ENCODE data around the gene PCDH17.

PCDH17 gene

DNA sequence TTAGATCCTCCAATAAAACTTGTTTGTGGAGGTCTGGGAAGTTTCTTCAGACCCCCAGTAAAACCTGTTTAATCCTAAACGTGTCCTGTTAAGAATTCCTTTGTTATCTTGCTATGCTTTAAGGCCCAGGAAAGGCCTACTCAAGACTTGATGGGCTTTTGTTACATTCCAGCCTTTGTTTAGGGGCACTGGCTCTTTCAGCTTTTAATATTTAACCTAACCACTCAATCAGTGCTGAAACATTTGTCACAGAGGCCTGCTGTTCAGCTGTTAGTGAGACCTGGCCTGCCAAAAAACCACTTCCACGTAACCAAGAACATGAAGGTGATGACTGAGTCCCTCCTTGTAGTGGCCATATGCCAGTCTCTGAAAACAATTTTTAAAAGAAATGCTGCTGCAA, 41.7 kb downstream of the PCDH17 start:
- H3K27me3 ChIP-seq (ENCODE audit: control insufficient read depth in 1 of 2, insufficient read depth in 1 of 2, low read length in 2 of 2), result no peaks in the 10 kb centered on the region
- no peak overlapping the region for H3K9ac ChIP-seq (ENCODE audit: low read length)
- no peaks in the 10 kb centered on the region for H3K9me3 ChIP-seq (ENCODE audit: control insufficient read depth, low read length)
- H3K4me2 ChIP-seq (ENCODE audit: low read length, poor library complexity, severe bottlenecking), result no peak overlapping the region
- no peak overlapping the region for H4K91ac ChIP-seq (ENCODE audit: low read length)
- no peak overlapping the region for H2BK15ac ChIP-seq (ENCODE audit: low read depth, poor library complexity, severe bottlenecking)
- H3K4me1 ChIP-seq (ENCODE audit: control insufficient read depth, insufficient read depth, low read depth, low read length), result no peaks in the 10 kb centered on the region
- 58% methylated on average over 2 of the region's 2 CpGs for WGBS
- no peak overlapping the region for H2AFZ ChIP-seq (ENCODE audit: low read depth, low read length)
- no peak overlapping the region for H3K23ac ChIP-seq (ENCODE audit: low read length in 2 of 2)
- no peaks in the 10 kb centered on the region for H3K36me3 ChIP-seq (ENCODE audit: control insufficient read depth in 1 of 2, insufficient read depth in 2 of 2, low read depth in 1 of 2, low read length in 2 of 2)
- H2BK12ac ChIP-seq (ENCODE audit: low read length in 2 of 2), result no peak overlapping the region
- no peak overlapping the region for H3K27ac ChIP-seq (ENCODE audit: low read length, poor library complexity, severe bottlenecking)
- DNase-seq, result no peak
- H3K4ac ChIP-seq (ENCODE audit: low read depth in 1 of 2, low read length in 2 of 2), result no peak overlapping the region
- no peak overlapping the region for H2AK5ac ChIP-seq (ENCODE audit: low read length, severe bottlenecking)
- H2BK120ac ChIP-seq (ENCODE audit: low read depth, low read length), result no peak overlapping the region
- no peak overlapping the region for H3K18ac ChIP-seq (ENCODE audit: low read depth in 1 of 2, low read length in 2 of 2)
- no peak overlapping the region for H3K14ac ChIP-seq (ENCODE audit: low read length in 2 of 2)
- no peak overlapping the region for H2BK5ac ChIP-seq (ENCODE audit: low read depth, low read length, poor library complexity, severe bottlenecking)
- no peak overlapping the region for H3K4me3 ChIP-seq (ENCODE audit: insufficient read depth in 1 of 2, low read depth in 1 of 2, low read length in 2 of 2)
- H4K8ac ChIP-seq (ENCODE audit: low read length), result no peak overlapping the region
- no peaks in the 10 kb centered on the region for H3K79me1 ChIP-seq (replicated peaks; ENCODE audit: low read length, poor library complexity, severe bottlenecking)

DNA sequence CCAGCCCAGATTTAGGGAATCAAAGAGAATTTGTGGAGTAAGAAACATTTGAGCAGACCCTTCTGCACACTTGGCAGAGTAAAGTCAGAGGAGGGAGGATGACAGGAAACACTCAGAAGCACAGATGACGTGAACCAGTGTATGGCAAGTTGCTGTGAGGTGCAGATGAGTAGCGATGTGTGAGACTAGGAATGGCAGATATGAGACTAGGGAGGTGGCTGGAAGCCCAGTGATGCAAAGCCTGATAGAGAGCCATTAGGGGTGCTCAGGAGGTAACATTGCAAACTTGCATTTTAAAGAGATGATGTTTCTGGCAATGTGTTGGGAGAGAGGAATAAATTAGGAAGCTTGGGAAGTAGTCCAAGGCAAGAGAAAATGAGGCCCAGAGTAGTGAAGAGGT, 44.0 kb downstream of the PCDH17 start:
- no peaks in the 10 kb centered on the region for H3K4me1 ChIP-seq (ENCODE audit: control insufficient read depth, insufficient read depth, low read depth, low read length)
- no peak overlapping the region for H3K4me2 ChIP-seq (ENCODE audit: low read length, poor library complexity, severe bottlenecking)
- H3K27me3 ChIP-seq (ENCODE audit: control insufficient read depth in 1 of 2, insufficient read depth in 1 of 2, low read length in 2 of 2), result no peaks in the 10 kb centered on the region
- DNase-seq, result no peak
- H3K18ac ChIP-seq (ENCODE audit: low read depth in 1 of 2, low read length in 2 of 2), result no peak overlapping the region
- H2BK15ac ChIP-seq (ENCODE audit: low read depth, poor library complexity, severe bottlenecking), result no peak overlapping the region
- no peak overlapping the region for H4K91ac ChIP-seq (ENCODE audit: low read length)
- H2BK5ac ChIP-seq (ENCODE audit: low read depth, low read length, poor library complexity, severe bottlenecking), result no peak overlapping the region
- 82% methylated on average over 2 of the region's 2 CpGs for WGBS
- H2AK5ac ChIP-seq (ENCODE audit: low read length, severe bottlenecking), result no peak overlapping the region
- no peak overlapping the region for H2AFZ ChIP-seq (ENCODE audit: low read depth, low read length)
- no peak overlapping the region for H4K8ac ChIP-seq (ENCODE audit: low read length)
- no peaks in the 10 kb centered on the region for H3K79me1 ChIP-seq (replicated peaks; ENCODE audit: low read length, poor library complexity, severe bottlenecking)
- H3K9ac ChIP-seq (ENCODE audit: low read length), result no peak overlapping the region
- no peak overlapping the region for H3K4ac ChIP-seq (ENCODE audit: low read depth in 1 of 2, low read length in 2 of 2)
- no peak overlapping the region for H3K27ac ChIP-seq (ENCODE audit: low read length, poor library complexity, severe bottlenecking)
- H2BK12ac ChIP-seq (ENCODE audit: low read length in 2 of 2), result no peak overlapping the region
- H3K14ac ChIP-seq (ENCODE audit: low read length in 2 of 2), result no peak overlapping the region
- no peaks in the 10 kb centered on the region for H3K36me3 ChIP-seq (ENCODE audit: control insufficient read depth in 1 of 2, insufficient read depth in 2 of 2, low read depth in 1 of 2, low read length in 2 of 2)
- H3K9me3 ChIP-seq (ENCODE audit: control insufficient read depth, low read length), result no peaks in the 10 kb centered on the region
- no peak overlapping the region for H3K4me3 ChIP-seq (ENCODE audit: insufficient read depth in 1 of 2, low read depth in 1 of 2, low read length in 2 of 2)
- H3K23ac ChIP-seq (ENCODE audit: low read length in 2 of 2), result no peak overlapping the region
- H2BK120ac ChIP-seq (ENCODE audit: low read depth, low read length), result no peak overlapping the region

DNA sequence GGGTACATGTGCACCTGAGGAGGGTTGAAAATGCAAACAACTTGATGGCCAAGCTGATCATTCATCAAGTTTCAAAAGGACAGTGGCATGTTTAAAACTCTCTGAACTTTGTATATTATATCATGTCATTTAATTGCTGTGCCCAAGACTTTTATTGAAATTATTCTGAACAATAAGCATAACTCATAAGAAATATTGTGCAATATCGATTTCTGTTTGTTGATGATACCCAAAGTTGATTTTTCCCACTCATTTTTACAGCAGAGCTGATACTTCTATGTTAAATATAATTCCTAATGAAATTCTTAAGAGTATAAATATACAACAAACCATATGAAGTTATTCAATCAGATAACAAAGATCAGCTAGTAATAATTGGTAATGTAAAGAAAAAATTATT, 49.1 kb downstream of the PCDH17 start:
- H3K4me1 ChIP-seq (ENCODE audit: control insufficient read depth, insufficient read depth, low read depth, low read length), result no peaks in the 10 kb centered on the region
- no peak overlapping the region for H4K91ac ChIP-seq (ENCODE audit: low read length)
- H2BK12ac ChIP-seq (ENCODE audit: low read length in 2 of 2), result no peak overlapping the region
- no peak overlapping the region for H3K9ac ChIP-seq (ENCODE audit: low read length)
- no peaks in the 10 kb centered on the region for H3K36me3 ChIP-seq (ENCODE audit: control insufficient read depth in 1 of 2, insufficient read depth in 2 of 2, low read depth in 1 of 2, low read length in 2 of 2)
- H2AFZ ChIP-seq (ENCODE audit: low read depth, low read length), result no peak overlapping the region
- H3K4me2 ChIP-seq (ENCODE audit: low read length, poor library complexity, severe bottlenecking), result no peak overlapping the region
- H3K4me3 ChIP-seq (ENCODE audit: insufficient read depth in 1 of 2, low read depth in 1 of 2, low read length in 2 of 2), result no peak overlapping the region
- no peak overlapping the region for H2BK15ac ChIP-seq (ENCODE audit: low read depth, poor library complexity, severe bottlenecking)
- H3K79me1 ChIP-seq (replicated peaks; ENCODE audit: low read length, poor library complexity, severe bottlenecking), result no peaks in the 10 kb centered on the region
- H2BK5ac ChIP-seq (ENCODE audit: low read depth, low read length, poor library complexity, severe bottlenecking), result no peak overlapping the region
- H3K4ac ChIP-seq (ENCODE audit: low read depth in 1 of 2, low read length in 2 of 2), result no peak overlapping the region
- WGBS, result no CpG with 5 or more reads among the region's 1 CpG
- H3K9me3 ChIP-seq (ENCODE audit: control insufficient read depth, low read length), result no peaks in the 10 kb centered on the region
- no peak overlapping the region for H4K8ac ChIP-seq (ENCODE audit: low read length)
- DNase-seq, result no peak
- H3K27me3 ChIP-seq (ENCODE audit: control insufficient read depth in 1 of 2, insufficient read depth in 1 of 2, low read length in 2 of 2), result no peaks in the 10 kb centered on the region
- H3K23ac ChIP-seq (ENCODE audit: low read length in 2 of 2), result no peak overlapping the region
- no peak overlapping the region for H3K14ac ChIP-seq (ENCODE audit: low read length in 2 of 2)
- no peak overlapping the region for H2AK5ac ChIP-seq (ENCODE audit: low read length, severe bottlenecking)
- H2BK120ac ChIP-seq (ENCODE audit: low read depth, low read length), result no peak overlapping the region
- H3K27ac ChIP-seq (ENCODE audit: low read length, poor library complexity, severe bottlenecking), result no peak overlapping the region
- no peak overlapping the region for H3K18ac ChIP-seq (ENCODE audit: low read depth in 1 of 2, low read length in 2 of 2)

DNA sequence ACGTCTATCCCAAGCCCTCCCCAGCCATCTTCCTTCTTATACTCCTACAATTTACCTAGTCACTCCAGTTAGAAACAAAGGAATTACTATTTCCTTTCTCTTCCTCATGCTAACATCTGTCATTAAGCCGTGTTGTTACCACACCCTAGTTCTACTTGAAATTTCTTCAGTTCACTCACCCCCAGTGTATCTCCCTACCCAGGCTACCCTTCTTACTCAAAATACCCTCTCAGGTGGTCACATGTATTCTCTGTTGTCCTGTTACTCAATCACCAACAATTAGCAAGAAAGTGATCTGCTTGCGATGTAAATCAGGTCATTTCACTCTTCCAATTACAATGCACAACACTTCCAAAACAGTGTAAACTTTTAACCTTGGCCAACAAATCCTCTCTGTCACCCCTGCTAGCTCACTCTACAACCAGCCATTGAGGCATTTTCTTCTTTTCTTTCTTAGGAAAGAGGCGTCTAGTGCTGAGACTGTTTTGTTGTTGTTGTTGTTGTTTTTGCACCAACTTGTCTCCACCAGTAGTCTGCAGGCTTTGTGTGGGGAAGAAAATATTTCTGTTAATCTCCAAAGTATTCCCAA, 50.7 kb downstream of the PCDH17 start:
- Histone ChIP-seq H2BK5ac (ENCODE audit: low read depth, low read length, poor library complexity, severe bottlenecking) (no peak overlapping the region), H3K4ac (ENCODE audit: low read depth in 1 of 2, low read length in 2 of 2) (no peak overlapping the region), H3K18ac (ENCODE audit: low read depth in 1 of 2, low read length in 2 of 2) (no peak overlapping the region), H3K79me1 (replicated peaks; ENCODE audit: low read length, poor library complexity, severe bottlenecking) (no peaks in the 10 kb centered on the region), H3K23ac (ENCODE audit: low read length in 2 of 2) (no peak overlapping the region), H2AFZ (ENCODE audit: low read depth, low read length) (no peak overlapping the region), H4K91ac (ENCODE audit: low read length) (no peak overlapping the region), H3K27ac (ENCODE audit: low read length, poor library complexity, severe bottlenecking) (no peak overlapping the region), H4K8ac (ENCODE audit: low read length) (no peak overlapping the region), H3K4me1 (ENCODE audit: control insufficient read depth, insufficient read depth, low read depth, low read length) (no peaks in the 10 kb centered on the region), H3K14ac (ENCODE audit: low read length in 2 of 2) (no peak overlapping the region), H2AK5ac (ENCODE audit: low read length, severe bottlenecking) (no peak overlapping the region), H3K4me2 (ENCODE audit: low read length, poor library complexity, severe bottlenecking) (no peak overlapping the region), H3K27me3 (ENCODE audit: control insufficient read depth in 1 of 2, insufficient read depth in 1 of 2, low read length in 2 of 2) (no peaks in the 10 kb centered on the region), H2BK15ac (ENCODE audit: low read depth, poor library complexity, severe bottlenecking) (no peak overlapping the region), H3K36me3 (ENCODE audit: control insufficient read depth in 1 of 2, insufficient read depth in 2 of 2, low read depth in 1 of 2, low read length in 2 of 2) (no peaks in the 10 kb centered on the region), H2BK12ac (ENCODE audit: low read length in 2 of 2) (no peak overlapping the region), H3K4me3 (ENCODE audit: insufficient read depth in 1 of 2, low read depth in 1 of 2, low read length in 2 of 2) (no peak overlapping the region), H2BK120ac (ENCODE audit: low read depth, low read length) (no peak overlapping the region), H3K9ac (ENCODE audit: low read length) (no peak overlapping the region), H3K9me3 (ENCODE audit: control insufficient read depth, low read length) (no peaks in the 10 kb centered on the region)
- WGBS, result 92% methylated on average over 4 of the region's 4 CpGs
- no peak for DNase-seq
